Midbrain (tissue), 1 donor: Measurements from ENCODE around the gene DHX58.

Source experiments
- DNase-seq: peaks from one replicate; lab custom pipeline; 2025; lab: John Stamatoyannopoulos, UW

Gene DHX58

GRCh38 chr17:42053731-42054500 lies 58.6 kb downstream of the DHX58 start:
- no peak for DNase-seq

DNA sequence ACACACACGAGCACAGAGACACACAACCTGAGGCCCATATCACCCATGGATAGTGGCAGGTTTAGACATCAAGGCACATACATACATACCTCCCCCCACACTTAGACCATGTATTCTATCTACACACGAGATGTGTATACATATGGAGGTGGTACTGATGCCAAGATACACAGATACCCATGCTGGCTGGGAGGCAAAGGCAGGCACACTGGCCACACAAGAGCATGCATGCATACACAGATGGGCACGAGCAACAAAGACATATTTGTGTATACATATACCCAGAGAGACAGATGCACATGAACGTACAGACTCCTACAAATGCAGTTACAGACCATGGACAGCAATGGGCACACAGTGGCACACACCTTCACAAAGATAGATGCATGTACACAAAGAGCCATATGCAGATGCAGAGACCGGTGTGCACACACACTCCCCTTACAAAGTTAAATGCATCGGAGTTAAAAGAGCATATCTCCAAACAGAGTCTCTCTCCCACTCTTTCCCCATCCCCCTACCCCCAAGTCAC lies 60.1 kb downstream of the DHX58 start:
- DNase-seq = no peak

GRCh38 chr17:42051645-42052044 lies 60.9 kb downstream of the DHX58 start:
- no peak for DNase-seq
